ENCODE results near the gene SLC9C1.
"Not testable (repeated sequence)": the region's sequence is repeated elsewhere in the genome, so short reads cannot be mapped to it uniquely, and the experiment has no call there.

The SLC9C1 gene

GRCh38 chr3:112304611-112305010 is 10.6 kb upstream of the SLC9C1 start:
- no peak for DNase-seq

GRCh38 chr3:112303764-112304325 is 9.8 kb upstream of the SLC9C1 start:
- peak; percentile 10 for DNase-seq

DNA sequence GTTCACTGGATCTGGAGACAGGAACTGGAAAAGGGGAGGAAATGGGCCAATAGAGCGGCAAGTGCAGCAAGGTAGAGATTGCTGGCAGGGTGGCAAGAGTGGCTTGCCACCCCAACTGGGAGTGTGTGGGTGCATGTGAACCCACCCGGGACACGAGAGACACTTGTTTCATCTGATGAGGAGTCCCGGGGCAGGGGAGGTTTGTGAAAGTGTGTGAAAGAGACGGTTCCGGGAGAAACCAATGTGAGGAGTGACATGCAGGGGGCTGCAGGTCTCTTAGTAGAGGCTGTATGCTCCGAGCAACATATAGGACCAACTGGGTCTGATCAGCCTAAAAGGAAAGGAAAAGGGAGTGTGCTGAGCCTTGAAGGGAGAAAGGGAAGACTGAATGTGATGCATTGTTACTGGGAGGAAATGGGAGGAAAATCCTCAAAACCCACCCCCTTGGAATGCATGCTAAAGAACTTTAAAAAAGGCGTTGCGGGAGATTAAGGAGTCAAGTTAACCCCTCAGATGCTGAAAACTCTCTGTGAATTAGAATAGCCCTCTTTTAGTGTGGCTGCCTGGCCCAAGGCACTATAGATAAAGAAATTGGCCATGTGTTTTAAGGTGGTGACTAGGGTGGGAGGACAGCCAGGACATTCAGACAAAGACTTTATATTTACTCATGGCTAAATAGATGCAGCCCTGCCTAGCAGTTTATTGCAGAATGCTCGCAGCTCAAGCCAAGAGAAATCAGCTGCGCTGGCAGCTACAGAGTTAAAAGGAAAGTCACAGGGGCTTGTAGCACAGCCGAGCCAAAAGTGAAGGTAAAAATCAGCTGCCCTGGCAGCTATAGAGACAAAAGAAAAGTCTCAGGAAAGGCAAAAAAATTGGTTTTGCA is 9.1 kb upstream of the SLC9C1 start:
- peak; percentile 44 for DNase-seq

- DNase-seq: peak; percentile 94
Observed at GRCh38 chr3:112302150-112302830, 8.3 kb upstream of the SLC9C1 start.

- DNase-seq: no peak
Observed at GRCh38 chr3:112298781-112299180, 4.8 kb upstream of the SLC9C1 start.

DNA sequence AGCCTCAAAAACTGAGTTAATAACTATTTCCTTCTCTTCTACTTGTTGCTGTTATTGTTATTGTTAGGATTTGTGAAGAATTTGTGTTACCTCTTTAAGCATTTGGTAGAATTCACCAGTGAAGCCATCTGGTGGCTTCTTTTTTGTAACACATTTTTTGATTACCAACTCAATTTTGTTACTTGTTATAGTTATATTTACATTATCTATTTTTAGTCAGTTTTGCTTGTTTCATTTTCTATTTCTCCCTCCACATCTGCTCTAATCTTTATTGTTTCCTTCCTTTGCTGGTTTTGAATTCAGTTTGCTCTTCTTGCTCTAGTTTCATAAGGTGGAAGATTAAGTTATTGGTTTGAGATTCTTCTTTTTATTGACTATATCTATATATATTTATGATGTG is 3.7 kb upstream of the SLC9C1 start:
- DNase-seq: no peak

DNA sequence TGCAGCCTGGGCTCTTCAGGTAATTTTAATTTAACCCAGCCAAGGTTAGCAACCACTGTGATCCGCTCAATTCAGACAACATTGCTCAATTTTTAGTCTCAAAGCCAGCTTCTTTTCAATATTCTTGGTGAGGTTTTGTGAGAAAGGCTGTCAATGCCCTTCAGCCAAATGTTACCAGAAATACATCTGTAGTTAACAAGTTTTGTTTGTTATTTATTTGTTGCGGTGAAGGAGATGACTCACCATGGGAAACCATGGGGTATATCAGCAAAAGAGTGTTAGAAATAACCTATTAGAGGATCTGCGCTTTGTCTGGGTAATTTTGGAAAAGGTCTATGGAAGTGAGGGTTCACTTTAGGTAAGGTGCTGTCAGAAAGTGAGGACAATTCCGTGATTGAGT is 5.0 kb downstream of the SLC9C1 start:
- no peak for DNase-seq

DNA sequence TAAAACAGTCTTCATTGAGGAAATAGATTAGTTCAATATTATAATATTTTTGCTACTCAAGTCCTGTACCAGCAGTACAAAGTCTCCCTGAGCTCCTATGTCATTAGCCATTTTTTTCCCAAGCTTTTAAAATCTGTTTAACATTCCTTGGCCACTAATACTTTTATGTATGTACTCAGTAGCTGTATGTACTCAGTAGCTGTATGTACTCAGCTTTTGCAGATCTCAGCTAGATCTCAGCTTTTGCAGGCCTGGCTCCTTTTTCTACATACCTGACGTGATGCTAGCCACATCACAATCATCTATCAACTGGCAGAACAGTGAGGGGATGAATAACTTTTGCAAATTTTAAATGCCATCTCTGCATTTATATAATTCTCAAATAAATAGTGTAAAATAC is 13.8 kb downstream of the SLC9C1 start:
- no peak for DNase-seq

DNA sequence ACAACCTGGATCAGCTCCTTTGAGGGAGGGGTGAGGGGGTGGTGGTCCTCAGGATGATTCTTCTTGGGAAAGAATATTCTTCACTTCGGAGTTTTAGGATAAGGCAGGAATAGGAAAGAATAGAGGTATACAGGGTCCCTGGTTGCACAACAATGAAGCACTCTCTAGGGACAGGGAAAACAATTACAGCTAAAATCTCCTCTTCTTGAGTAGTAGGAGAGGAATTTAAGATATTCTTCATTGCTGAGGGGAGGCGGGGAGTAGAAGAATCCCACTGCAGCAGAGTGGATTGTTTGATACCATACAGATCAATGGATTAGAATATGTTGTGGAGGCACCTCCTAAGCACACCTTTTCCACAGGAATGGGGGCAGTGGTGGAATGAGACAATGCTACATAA is 20.5 kb downstream of the SLC9C1 start:
- no peak for DNase-seq

DNA sequence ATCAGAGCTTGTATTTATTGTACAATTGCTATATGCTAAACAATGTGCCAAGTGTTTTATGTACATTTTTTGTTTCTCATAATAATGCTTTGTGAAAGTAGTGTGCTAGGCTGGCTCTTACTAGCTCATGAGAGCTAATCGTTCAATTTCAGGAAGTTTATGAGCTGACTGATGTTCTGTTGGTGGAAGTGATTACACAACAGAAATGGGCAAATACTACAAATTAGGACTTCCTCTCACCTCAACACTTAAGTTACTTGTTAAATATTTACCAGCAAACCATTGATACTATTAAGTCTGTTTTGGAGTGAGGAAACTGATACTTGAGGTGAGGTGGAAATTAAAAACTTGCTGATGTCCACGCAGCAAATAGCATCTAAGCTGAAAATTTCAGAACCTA is 32.3 kb downstream of the SLC9C1 start:
- DNase-seq: no peak

DNA sequence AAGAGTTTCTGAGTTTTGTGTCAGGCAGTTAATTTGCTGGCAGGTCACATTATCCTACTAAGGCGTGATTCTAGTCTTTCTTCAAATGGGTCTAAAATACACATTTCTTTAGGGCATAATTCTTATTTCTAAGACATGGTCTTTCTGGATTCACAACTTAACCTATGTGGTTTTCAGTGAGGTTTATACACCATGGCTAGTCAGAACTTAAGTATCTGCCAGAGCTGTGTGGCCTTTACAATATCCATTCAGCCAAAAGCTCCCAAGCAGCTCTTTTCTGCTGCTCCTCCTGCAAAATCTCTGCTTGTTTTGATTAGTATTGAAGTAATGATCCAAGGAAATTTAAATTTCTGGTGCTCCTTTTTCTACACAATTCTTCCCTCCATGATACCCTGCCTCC is 33.5 kb downstream of the SLC9C1 start:
- no peak for DNase-seq

DNA sequence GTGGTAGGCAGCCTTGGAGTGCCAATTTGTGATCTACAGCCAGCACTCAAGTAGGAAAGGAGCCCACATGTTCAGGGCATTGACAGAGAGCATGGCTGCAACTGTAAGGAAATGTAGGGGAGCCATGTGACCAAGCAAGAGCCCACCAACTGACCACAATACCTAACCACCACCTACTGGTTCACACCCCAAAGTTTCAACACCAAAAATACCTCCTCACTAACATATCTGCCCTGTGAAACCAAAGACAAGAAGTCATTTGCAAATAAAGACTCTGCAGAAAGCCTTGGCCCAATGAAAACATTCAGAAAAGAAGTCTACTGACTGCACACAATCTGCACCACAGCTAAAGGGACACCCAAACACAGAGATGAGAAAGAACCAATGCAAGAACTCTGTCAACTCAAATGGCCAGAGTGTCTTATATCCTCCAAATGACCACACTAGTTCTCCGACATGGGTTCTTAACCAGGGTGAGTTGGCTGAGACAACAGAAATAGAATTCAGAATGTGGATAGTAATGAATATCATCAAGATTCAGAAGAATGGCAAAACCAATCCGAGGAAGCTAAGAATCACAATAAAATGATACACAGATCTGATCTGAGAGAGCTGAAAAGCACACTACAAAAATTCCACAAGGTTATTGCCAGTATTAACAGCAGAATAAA is 40.6 kb downstream of the SLC9C1 start:
- no peak for DNase-seq

DNA sequence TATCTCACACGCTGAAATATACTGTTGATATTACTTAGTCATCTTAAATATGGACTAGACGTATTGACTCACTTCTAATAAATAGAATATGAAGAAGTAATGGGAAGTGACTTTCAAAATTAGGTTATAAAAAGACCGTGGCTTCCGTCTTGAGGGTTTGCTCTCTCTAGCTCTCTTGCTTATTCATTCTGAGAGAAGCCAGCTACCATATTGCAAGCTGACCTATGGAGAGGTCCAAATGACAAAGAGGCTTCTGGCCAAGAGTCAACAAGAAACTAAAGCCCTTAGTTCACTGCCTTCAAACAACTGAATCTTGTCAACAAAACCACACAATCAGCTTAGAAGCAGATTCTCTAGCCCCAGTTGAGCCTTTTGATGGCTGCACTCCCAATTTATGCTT is 46.1 kb downstream of the SLC9C1 start:
- no peak for DNase-seq

GRCh38 chr3:112247350-112247749 is 46.7 kb downstream of the SLC9C1 start:
- DNase-seq: no peak

DNA sequence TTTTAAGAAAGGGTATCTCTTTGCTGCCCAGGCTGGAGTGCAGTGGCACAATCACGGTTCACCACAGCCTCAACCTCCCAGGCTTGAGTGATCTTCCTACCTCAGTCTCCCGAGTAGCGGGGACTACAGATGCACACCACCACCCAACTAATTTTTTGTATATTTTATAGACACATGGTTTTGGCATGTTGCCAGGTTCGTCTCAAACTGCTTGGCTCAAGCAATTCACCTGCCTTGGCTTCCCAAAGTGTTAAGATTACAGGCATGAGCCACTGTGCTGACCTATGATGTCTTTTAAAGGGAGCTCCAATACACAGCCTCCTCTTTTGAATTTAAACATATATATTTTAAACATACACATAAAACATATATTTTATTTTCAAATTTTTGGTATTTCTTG is 60.9 kb downstream of the SLC9C1 start:
- DNase-seq: no peak

DNA sequence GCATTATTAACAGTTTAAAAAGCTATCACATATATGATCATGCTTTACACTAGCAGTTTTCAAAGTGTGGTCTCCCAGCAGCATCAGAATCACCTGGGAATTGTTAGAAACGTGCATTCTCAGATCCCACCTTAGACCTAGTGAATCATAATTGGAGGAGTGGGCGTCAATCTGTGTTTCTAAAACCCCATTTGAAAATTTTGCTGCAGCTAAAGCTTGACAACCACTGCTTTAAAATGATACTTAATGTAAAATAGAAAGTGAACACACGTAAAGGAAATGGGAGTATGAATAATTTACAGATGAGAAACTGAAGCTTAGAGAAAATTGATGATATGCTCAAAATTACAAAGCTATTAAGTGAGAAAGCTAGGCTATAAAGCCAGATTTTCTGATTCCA is 62.3 kb downstream of the SLC9C1 start:
- DNase-seq: no peak

GRCh38 chr3:112230033-112230432 is 64.0 kb downstream of the SLC9C1 start:
- DNase-seq: no peak

- no peak for DNase-seq
Observed at GRCh38 chr3:112228786-112229185, 65.2 kb downstream of the SLC9C1 start.

GRCh38 chr3:112200317-112200666 is 93.7 kb downstream of the SLC9C1 start:
- DNase-seq: no peak

DNA sequence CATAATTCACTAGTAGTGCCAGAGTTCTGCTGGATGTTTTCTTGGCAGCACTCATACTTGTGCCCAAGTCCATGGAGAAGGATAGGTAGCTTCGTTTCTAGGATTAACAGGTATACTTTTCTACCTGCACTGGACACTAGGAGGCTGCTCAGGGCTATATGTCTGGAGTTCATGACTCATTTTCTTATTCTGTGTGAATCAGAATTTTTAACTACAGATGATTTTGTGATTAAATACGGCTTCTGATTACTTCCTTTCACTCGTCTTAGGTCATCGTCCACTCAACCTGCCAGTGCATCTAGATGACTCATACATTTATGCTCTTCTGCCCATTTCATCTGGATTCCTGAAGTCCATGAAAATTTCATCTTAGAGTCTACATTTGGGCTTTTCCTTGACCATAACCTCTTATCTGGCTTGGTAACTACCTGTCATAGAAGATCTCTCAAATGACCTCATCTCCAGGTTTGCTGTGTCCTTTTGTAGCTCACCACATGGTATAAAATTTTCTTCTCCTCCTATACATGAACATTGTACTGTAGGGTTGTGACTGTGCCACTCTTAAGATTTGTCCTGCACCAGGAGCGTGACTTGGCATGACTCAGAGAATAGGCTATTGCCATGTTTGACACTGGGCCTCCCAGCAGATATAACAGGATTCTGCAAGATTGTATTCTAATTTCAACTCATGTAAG is 94.2 kb downstream of the SLC9C1 start:
- DNase-seq: no peak

GRCh38 chr3:112197131-112197530 is 96.9 kb downstream of the SLC9C1 start:
- no peak for DNase-seq

GRCh38 chr3:112187300-112187699 is 106.7 kb downstream of the SLC9C1 start:
- no peak for DNase-seq

GRCh38 chr3:112185423-112186035 is 108.5 kb downstream of the SLC9C1 start:
- DNase-seq: not testable (repeated sequence)
